Karpas-422 (cell line): ENCODE measurements around the gene NEU4. TPM values are rescaled to one million over a fixed set of nuclear protein-coding genes. Genes with fewer than 3 reads are reported as not detected.

Experiments used
- DNase-seq: peaks from one replicate; pipeline ENCODE4 v3.0.0-alpha.2; 2015
- H2AFZ ChIP-seq: fragments of 200-600 bp; sonication (generic); 2 replicates; pipeline ENCODE4 v1.6.1; 2014; ENCODE audit warnings: antibody characterized with exemption, low read length, mixed read lengths
- H3K27ac ChIP-seq: fragments of 200-600 bp; sonication (generic); 2 replicates; pipeline ENCODE4 v1.5.1; 2014; ENCODE audit warnings: mild to moderate bottlenecking, low read length, moderate library complexity
- H3K27me3 ChIP-seq: fragments of 200-600 bp; sonication (generic); 2 replicates; pipeline ENCODE4 v1.6.1; 2014; ENCODE audit warnings: low read length, mixed read lengths
- H3K36me3 ChIP-seq: fragments of 200-600 bp; sonication (generic); 2 replicates; pipeline ENCODE4 v1.6.1; 2014; ENCODE audit warnings: low read length, mixed read lengths; ENCODE audit not compliant: insufficient read depth
- H3K4me1 ChIP-seq: fragments of 200-600 bp; sonication (generic); 2 replicates; pipeline ENCODE4 v1.6.1; 2014; ENCODE audit warnings: mild to moderate bottlenecking, low read length, mixed read lengths
- H3K4me2 ChIP-seq: fragments of 200-600 bp; sonication (generic); 2 replicates; pipeline ENCODE4 v1.6.1; 2014; ENCODE audit warnings: low read length, low read depth, mild to moderate bottlenecking; ENCODE audit not compliant: poor library complexity, severe bottlenecking
- H3K4me3 ChIP-seq: fragments of 200-600 bp; sonication (generic); 2 replicates; pipeline ENCODE4 v1.5.1; 2014; ENCODE audit warnings: mild to moderate bottlenecking, antibody characterized with exemption, low read length, mixed read lengths
- H3K79me2 ChIP-seq: fragments of 200-600 bp; sonication (generic); 2 replicates; pipeline ENCODE4 v1.6.1; 2014; ENCODE audit warnings: mild to moderate bottlenecking, low read length, mixed read lengths
- H3K9ac ChIP-seq: fragments of 200-600 bp; sonication (generic); 2 replicates; pipeline ENCODE4 v1.6.0; 2014; ENCODE audit warnings: low read length
- H3K9me2 ChIP-seq: fragments of 200-600 bp; sonication (generic), shearing (Covaris generic); replicated peaks from 2 replicates; pipeline ENCODE4 v1.6.0; 2014; ENCODE audit warnings: mild to moderate bottlenecking, low read length, moderate library complexity; ENCODE audit not compliant: insufficient read depth
- H3K9me3 ChIP-seq: fragments of 300-700, 200-600 bp; sonication (generic); 2 replicates; pipeline ENCODE4 v1.6.1; 2014; ENCODE audit warnings: low read length, mixed read lengths
- H4K20me1 ChIP-seq: fragments of 200-600 bp; sonication (generic); 2 replicates; pipeline ENCODE4 v1.6.1; 2014; ENCODE audit warnings: mild to moderate bottlenecking, antibody characterized with exemption, low read length, low read depth; ENCODE audit not compliant: insufficient read depth
- total RNA-seq: library from RNA; depleted of rRNA; stranded (reverse); fragments of >200 nt; shearing (Covaris generic); gene quantifications from 2 replicates; pipeline ENCODE4 v1.2.3, GENCODE V29; 2014; ENCODE audit warnings: low replicate concordance

The NEU4 gene
- total RNA-seq, 1 experiment from 2014 or later, result not detected

DNA sequence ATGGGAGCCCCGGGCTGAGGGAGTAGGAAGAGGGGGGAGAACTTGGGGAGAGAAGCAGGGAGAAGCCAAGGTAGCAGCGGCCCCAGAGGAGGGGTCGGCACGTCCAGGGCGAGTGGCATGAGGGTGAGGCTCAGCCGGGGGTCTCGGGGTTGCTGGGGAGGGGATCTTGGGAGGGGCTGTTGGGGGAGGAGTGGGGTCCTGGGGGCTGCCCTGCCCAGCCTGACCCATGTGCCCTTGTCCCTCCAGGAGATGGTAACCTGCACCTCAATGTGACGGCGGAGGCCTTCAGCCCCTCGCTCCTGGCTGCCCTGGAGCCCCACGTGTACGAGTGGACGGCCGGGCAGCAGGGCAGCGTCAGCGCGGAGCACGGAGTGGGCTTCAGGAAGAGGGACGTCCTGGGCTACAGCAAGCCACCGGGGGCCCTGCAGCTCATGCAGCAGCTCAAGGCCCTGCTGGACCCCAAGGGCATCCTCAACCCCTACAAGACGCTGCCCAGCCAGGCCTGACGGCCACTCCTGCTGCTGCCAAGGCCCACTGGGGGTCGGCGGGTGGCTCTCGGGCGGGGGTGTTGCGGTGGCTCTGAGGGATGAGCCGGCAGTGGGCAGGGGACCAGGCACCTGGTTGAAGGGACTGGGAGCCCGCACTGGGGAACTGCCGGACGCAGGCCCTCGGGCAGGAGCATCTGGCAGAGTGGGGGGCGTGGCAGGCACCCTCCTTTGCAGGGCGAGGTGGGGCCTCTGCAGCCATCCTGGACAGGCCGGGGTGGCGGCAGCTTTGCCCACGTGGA, 41.3 kb upstream of the NEU4 start:
- Histone ChIP-seq H3K9ac (no peak overlapping the region), H3K9me3 (no peaks in the 10 kb centered on the region), H3K27ac (no peak overlapping the region), H3K36me3 (no peaks in the 10 kb centered on the region), H3K79me2 (no peaks in the 10 kb centered on the region), H3K27me3 (no peaks in the 10 kb centered on the region), H3K4me2 (no peak overlapping the region), H3K4me1 (peaks cover 18% of the 10 kb centered on the region), H4K20me1 (no peaks in the 10 kb centered on the region; the same call in 1 of the 2 replicates), H3K4me3 (no peak overlapping the region), H2AFZ (no peak overlapping the region), H3K9me2 (no peaks in the 10 kb centered on the region)
- DNase-seq, result no peak

DNA sequence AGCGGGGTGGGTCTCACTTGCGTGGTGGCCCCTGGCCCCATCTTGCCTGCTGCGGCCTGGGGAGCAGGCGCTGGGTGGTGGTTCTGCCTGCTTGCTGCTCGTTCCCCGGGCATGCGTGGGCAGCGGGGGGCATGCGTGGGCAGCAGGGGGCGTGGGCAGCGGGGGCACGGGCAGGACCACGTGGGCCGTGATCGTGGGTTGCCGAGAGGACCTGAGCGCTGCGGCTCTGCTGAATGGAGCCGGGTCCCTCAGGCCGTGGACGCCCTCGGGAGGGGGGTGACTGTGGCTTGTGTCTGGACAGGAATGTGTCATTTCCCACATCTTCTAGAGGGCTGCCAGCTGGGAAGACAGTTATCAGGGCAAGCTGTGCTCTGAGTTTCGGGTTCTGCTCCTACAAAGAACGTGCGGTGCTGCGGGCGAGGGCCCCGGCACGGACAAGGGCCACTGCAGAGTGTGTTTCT, 40.7 kb upstream of the NEU4 start:
- Histone ChIP-seq H3K4me3 (no peak overlapping the region), H3K27me3 (no peaks in the 10 kb centered on the region), H4K20me1 (no peaks in the 10 kb centered on the region; the same call in 1 of the 2 replicates), H3K79me2 (no peaks in the 10 kb centered on the region), H3K4me2 (no peak overlapping the region), H3K36me3 (no peaks in the 10 kb centered on the region), H3K9me3 (no peaks in the 10 kb centered on the region), H3K27ac (no peak overlapping the region), H2AFZ (no peak overlapping the region), H3K4me1 (peaks cover 21% of the 10 kb centered on the region), H3K9ac (no peak overlapping the region), H3K9me2 (no peaks in the 10 kb centered on the region)
- no peak for DNase-seq

DNA sequence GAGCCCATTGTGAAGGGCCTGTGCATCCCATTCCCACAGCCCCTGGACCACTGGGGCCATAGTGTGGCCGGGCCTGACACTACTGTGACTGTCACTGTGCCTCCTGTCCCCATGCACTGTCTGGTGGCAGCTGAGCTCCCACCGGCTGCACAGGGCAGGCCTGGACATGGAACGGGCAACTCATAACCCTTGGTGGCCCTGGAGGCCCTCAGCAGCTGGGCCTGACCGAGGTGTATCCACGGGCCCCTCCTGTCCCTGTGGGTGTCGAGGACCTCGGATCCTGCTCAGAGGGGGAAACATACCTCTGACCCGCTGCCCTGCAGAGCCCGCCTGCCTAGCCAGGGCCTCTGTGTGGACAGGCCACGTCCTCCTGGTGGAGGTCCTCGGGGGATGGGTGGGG, 40.1 kb upstream of the NEU4 start:
- H3K4me3 ChIP-seq, result no peak overlapping the region
- no peak overlapping the region for H2AFZ ChIP-seq
- no peak overlapping the region for H3K27ac ChIP-seq
- no peak overlapping the region for H3K9ac ChIP-seq
- no peaks in the 10 kb centered on the region for H3K79me2 ChIP-seq
- H3K4me2 ChIP-seq, result no peak overlapping the region
- H4K20me1 ChIP-seq, result no peaks in the 10 kb centered on the region; the same call in 1 of the 2 replicates
- no peaks in the 10 kb centered on the region for H3K36me3 ChIP-seq
- H3K27me3 ChIP-seq, result no peaks in the 10 kb centered on the region
- peaks cover 21% of the 10 kb centered on the region for H3K4me1 ChIP-seq
- H3K9me2 ChIP-seq, result no peaks in the 10 kb centered on the region
- DNase-seq, result no peak
- no peaks in the 10 kb centered on the region for H3K9me3 ChIP-seq

DNA sequence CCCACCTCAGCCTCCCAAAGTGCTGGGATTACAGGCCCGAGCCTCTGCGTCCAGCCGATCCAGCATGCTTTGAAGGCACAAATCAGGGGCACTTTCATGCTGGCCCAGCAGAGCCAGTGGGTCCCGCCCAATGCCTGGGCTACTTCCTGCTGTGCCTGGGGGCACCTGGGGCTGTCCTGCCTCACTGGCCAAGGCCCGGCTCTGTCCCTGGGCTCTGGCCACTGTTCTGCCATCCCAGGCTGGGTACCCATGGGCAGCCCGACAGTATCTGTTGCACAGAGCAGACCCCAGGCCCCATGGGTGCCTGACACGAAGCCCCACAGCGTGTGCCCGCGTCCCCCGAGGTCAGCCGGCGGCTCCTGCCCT, 39.2 kb upstream of the NEU4 start:
- Histone ChIP-seq H4K20me1 (no peaks in the 10 kb centered on the region; the same call in 1 of the 2 replicates), H3K27ac (no peak overlapping the region), H3K27me3 (no peaks in the 10 kb centered on the region), H3K79me2 (no peaks in the 10 kb centered on the region), H3K36me3 (no peaks in the 10 kb centered on the region), H3K9ac (no peak overlapping the region), H2AFZ (no peak overlapping the region), H3K4me3 (no peak overlapping the region), H3K9me3 (no peaks in the 10 kb centered on the region), H3K4me2 (no peak overlapping the region), H3K9me2 (no peaks in the 10 kb centered on the region), H3K4me1 (peaks cover 21% of the 10 kb centered on the region)
- DNase-seq, result no peak

DNA sequence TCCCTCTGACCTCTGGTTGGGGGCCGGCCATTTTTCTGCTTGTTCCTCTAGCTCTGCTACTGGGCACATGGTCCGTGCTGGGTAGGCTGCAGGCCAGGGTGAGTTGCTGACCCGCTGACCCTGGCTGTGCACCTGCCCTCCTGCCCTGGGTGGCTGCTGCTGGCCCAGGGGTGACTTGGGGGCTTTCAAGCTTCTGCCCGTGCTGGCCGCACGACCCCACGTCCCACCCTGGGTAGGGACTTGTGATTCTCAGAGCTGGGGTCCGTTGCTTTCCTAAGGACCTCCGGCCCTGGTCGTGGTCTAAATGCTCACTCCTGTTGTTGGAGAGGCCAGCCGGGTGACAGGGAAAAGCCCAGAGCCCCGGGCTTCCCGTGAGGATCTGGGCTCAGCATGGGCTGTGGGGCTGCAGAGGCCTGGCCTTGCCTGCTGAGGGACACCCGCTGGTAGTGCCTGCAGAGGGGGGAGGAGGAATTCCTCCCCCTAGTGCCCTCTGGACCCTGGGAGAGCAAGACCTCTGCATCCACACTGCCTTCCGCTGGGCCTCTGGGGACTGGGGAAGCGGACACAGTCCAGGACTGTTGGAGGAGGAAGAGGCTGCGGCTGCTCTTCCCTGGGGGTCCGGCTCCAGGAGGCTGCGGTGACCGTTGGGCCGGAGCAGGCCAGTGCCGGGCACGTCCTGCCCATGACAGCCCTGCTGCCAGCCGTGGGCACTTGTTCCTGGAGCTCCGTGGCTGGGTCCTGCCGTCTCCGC, 38.6 kb upstream of the NEU4 start:
- Histone ChIP-seq H3K27ac (no peak overlapping the region), H3K27me3 (no peaks in the 10 kb centered on the region), H3K36me3 (no peaks in the 10 kb centered on the region), H3K9me2 (no peaks in the 10 kb centered on the region), H3K4me3 (no peak overlapping the region), H3K9ac (no peak overlapping the region), H4K20me1 (no peaks in the 10 kb centered on the region; the same call in 1 of the 2 replicates), H3K4me2 (no peak overlapping the region), H2AFZ (no peak overlapping the region), H3K4me1 (peaks cover 21% of the 10 kb centered on the region), H3K9me3 (no peaks in the 10 kb centered on the region), H3K79me2 (no peaks in the 10 kb centered on the region)
- DNase-seq, result no peak

DNA sequence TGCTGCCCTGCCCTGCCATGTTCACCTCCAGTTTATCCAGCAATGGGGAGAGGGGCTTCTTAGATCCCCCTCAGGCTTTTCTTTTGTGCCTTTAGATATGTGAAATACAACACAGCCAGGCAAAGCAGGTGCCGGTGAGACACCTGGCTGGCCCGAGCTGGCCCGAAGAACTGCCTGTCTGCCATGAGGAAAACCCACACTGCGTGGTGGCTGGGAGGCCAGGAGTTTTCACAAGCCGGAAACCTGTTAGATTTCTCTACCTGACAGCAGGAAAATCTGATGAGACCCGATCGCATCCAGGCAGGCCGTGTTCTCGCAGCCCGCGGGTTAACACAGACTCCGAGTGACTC, 38.1 kb upstream of the NEU4 start:
- Histone ChIP-seq H3K9me3 (no peaks in the 10 kb centered on the region), H3K36me3 (no peaks in the 10 kb centered on the region), H3K4me3 (no peak overlapping the region), H4K20me1 (no peaks in the 10 kb centered on the region; the same call in 1 of the 2 replicates), H3K4me2 (no peak overlapping the region), H3K27ac (no peak overlapping the region), H3K9me2 (no peaks in the 10 kb centered on the region), H3K79me2 (no peaks in the 10 kb centered on the region), H3K27me3 (no peaks in the 10 kb centered on the region), H3K9ac (no peak overlapping the region), H2AFZ (no peak overlapping the region), H3K4me1 (peaks cover 21% of the 10 kb centered on the region)
- no peak for DNase-seq

DNA sequence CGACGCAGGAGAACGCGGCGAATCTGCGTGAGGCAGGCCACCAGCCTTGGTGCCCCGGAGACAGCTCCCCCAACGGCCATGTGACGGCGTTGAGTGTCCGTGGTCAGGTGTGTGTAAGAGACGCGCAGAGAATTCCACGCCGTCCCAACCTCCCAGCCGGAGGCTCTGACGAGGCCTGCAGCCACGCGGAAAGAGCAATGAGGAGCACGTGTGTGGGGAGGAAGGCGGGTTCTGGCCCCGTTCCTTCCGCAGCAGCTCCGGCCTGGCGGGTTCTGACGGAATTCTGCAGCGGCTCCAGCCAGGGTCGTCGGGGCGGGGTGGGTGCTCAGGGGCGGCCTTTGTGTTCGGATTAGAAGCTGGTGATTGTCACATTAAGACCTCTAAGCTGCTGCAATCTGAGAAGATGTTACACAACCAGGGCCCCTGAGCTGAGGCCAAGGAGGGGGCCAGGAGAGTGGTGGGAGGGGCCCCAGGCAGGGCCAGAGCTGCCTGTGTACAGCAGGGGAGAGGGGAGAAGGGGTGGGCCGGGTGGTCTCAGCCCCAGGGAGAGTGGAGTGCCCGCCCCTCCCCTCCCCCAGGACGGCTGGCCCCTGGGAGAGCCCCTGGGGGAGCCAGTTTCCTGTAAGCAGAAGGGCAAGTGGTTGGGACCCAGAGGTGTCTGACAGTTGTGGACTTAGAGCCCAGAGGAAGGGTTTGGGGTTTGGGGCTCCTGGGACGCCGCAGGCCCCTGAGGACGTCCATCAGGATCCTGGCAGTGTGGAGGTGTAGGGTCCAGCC, 37.5 kb upstream of the NEU4 start:
- no peak overlapping the region for H2AFZ ChIP-seq
- H3K9me2 ChIP-seq, result no peaks in the 10 kb centered on the region
- no peaks in the 10 kb centered on the region for H3K36me3 ChIP-seq
- no peaks in the 10 kb centered on the region; the same call in 1 of the 2 replicates for H4K20me1 ChIP-seq
- H3K79me2 ChIP-seq, result no peaks in the 10 kb centered on the region
- peaks cover 21% of the 10 kb centered on the region for H3K4me1 ChIP-seq
- H3K9ac ChIP-seq, result peak overlapping the region; percentile 51
- H3K4me3 ChIP-seq, result peak overlapping the region; percentile 29; the same call in 1 of the 2 replicates
- peak overlapping the region; percentile 57 for H3K4me2 ChIP-seq
- peak; percentile 52 for DNase-seq
- H3K27ac ChIP-seq, result peak overlapping the region; percentile 64
- no peaks in the 10 kb centered on the region for H3K9me3 ChIP-seq
- no peaks in the 10 kb centered on the region for H3K27me3 ChIP-seq

DNA sequence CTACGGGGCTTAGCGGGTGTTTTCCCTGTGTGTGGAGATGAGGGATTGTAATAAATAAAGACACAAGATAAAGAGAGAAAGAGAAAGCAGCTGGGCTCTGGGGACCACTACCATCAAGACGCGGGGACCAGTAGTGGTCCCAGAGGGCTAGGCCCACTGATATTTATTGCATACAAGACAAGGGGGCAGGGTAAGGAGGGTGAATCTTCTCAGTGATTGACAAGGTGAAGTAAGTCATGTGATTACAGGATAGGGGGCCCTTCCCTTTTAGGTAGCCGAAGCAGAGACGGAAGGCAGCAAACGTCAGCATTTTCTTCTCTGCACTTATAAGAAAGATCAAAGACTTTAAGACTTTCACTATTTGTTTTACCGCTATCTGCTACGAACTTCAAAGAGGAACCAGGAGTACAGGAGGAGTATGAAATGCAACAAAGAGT, 36.9 kb upstream of the NEU4 start:
- H3K27me3 ChIP-seq, result no peaks in the 10 kb centered on the region
- H3K27ac ChIP-seq, result peak overlapping the region; percentile 64

More for the DNA sequence above, 36.9 kb upstream of the NEU4 start:
- Histone ChIP-seq H3K9ac (peak overlapping the region; percentile 51), H3K36me3 (no peaks in the 10 kb centered on the region), H3K9me2 (no peaks in the 10 kb centered on the region), H3K9me3 (no peaks in the 10 kb centered on the region), H3K4me2 (peak overlapping the region; percentile 57), H2AFZ (no peak overlapping the region), H4K20me1 (no peaks in the 10 kb centered on the region; the same call in 1 of the 2 replicates), H3K4me3 (peak overlapping the region; percentile 29; the same call in 1 of the 2 replicates), H3K4me1 (peaks cover 21% of the 10 kb centered on the region), H3K79me2 (no peaks in the 10 kb centered on the region)
- DNase-seq, result peak; percentile 77
